Suprapubic skin (tissue), 4 donors: Measurements from ENCODE around the gene ACSL1. TPM values are rescaled to one million over a fixed set of nuclear protein-coding genes. Genes with fewer than 3 reads are reported as not detected.

ENCODE experiments used
- DNase-seq, 2 donors: peaks; one replicate each; pipeline ENCODE4 v3.0.0-alpha.2; 2019; ENCODE audit warnings: low spot score in 2 of 2
- H3K27ac ChIP-seq: fragments of 200-600 bp; sonication (generic); one replicate; pipeline ENCODE4 v1.5.1; 2019
- H3K27me3 ChIP-seq: fragments of 200-600 bp; sonication (generic); one replicate; pipeline ENCODE4 v1.5.1; 2019
- H3K36me3 ChIP-seq: fragments of 200-600 bp; sonication (generic); one replicate; pipeline ENCODE4 v1.5.1; 2019
- H3K4me1 ChIP-seq: fragments of 200-600 bp; sonication (generic); one replicate; pipeline ENCODE4 v1.5.1; 2019
- H3K4me3 ChIP-seq: fragments of 200-600 bp; sonication (generic); one replicate; pipeline ENCODE4 v1.5.1; 2019; ENCODE audit warnings: mild to moderate bottlenecking
- H3K9me3 ChIP-seq: fragments of 200-600 bp; sonication (generic); one replicate; pipeline ENCODE4 v1.5.1; 2019
- EP300 ChIP-seq: sonication (generic); formaldehyde crosslinking; IDR thresholded peaks from one replicate; pipeline ENCODE4 v1.6.1; 2017; ENCODE audit warnings: antibody characterized with exemption
- POLR2A ChIP-seq, 2 donors: fragments of 450-650 bp; IDR thresholded peaks; one replicate each; pipeline ENCODE4 v1.6.1; 2017; ENCODE audit warnings: antibody characterized with exemption in 2 of 2, mild to moderate bottlenecking in 2 of 2, moderate library complexity in 2 of 2
- POLR2AphosphoS5 ChIP-seq, 3 donors: sonication (generic); formaldehyde crosslinking; IDR thresholded peaks; one replicate each; pipeline ENCODE4 v1.6.1; 2017; ENCODE audit warnings: antibody characterized with exemption in 3 of 3
- WGBS: methylation state at CpG from one replicate; pipeline ENCODE4 v1.1.5; 2018; 5-methylcytosine and 5-hydroxymethylcytosine counted together
- total RNA-seq, 4 donors: library from RNA; depleted of rRNA; stranded (reverse); fragments of >200 nt; gene quantifications; one replicate each; pipeline ENCODE4 v1.1.0, GENCODE V29; 2016
- TF ChIP-seq, protein P1 (sequence below), 2 donors: fragments of 200-600 bp in 1 of 2; fragments of 450-650 bp in 1 of 2; sonication (generic) in 1 of 2; IDR thresholded peaks; one replicate each; pipeline ENCODE4 v1.5.1; 2016 to 2019; ENCODE audit warnings: antibody characterized with exemption in 2 of 2, mild to moderate bottlenecking in 1 of 2, moderate library complexity in 1 of 2

Gene ACSL1
- total RNA-seq, 4 donors from 2014 or later: 236 to 420 (median 277) TPM

DNA sequence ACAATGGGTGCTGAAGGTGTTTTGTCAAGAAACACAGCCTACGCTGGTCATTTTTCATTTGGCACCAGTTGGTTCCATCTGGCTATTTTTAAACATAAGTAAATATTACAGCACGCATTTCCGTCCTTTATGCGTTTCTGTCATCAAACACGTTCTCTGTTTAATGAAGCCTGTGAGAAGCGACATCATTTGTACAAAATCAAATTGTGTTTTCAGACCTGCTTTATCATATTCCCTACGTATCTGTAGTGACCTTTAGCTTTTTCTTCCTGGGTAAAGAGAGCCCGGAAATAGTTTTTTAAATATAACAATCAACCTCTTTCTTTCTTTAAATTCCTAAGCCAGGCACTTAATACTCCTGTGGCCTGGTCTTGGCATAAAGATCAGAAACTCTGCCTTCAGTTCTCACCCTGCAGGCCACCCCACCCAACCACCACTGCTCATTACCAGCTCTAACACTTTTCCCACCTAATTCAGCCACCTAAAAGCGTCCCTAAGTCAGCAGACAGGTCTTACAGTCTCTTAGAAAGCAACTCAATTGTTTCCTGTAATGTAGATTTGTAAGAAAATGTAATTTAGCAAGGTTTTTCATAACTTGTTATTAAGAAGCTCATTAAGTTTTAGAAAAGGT is 30.4 kb downstream of the ACSL1 start:
- Histone ChIP-seq H3K4me3 (no peak overlapping the region), H3K9me3 (no peaks in the 10 kb centered on the region), H3K4me1 (peaks cover 21% of the 10 kb centered on the region), H3K27ac (peak overlapping the region; percentile 6), H3K27me3 (no peaks in the 10 kb centered on the region), H3K36me3 (peaks cover 25% of the 10 kb centered on the region)
- DNase-seq: no peak
- TF ChIP-seq EP300 (no peak), POLR2AphosphoS5 (IDR thresholded peaks at IDR 0.05) (no peak), POLR2A (IDR thresholded peaks at IDR 0.05) (no peak)
- TF ChIP-seq, protein P1, sequence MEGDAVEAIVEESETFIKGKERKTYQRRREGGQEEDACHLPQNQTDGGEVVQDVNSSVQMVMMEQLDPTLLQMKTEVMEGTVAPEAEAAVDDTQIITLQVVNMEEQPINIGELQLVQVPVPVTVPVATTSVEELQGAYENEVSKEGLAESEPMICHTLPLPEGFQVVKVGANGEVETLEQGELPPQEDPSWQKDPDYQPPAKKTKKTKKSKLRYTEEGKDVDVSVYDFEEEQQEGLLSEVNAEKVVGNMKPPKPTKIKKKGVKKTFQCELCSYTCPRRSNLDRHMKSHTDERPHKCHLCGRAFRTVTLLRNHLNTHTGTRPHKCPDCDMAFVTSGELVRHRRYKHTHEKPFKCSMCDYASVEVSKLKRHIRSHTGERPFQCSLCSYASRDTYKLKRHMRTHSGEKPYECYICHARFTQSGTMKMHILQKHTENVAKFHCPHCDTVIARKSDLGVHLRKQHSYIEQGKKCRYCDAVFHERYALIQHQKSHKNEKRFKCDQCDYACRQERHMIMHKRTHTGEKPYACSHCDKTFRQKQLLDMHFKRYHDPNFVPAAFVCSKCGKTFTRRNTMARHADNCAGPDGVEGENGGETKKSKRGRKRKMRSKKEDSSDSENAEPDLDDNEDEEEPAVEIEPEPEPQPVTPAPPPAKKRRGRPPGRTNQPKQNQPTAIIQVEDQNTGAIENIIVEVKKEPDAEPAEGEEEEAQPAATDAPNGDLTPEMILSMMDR (IDR thresholded peaks at IDR 0.05): no peak
- whole genome bisulfite sequencing: 84% methylated on average over 9 of the region's 9 CpGs

- no peaks in the 10 kb centered on the region for H3K9me3 ChIP-seq
- no peak for DNase-seq
- 85% methylated on average over 5 of the region's 5 CpGs for WGBS
- TF ChIP-seq POLR2A (IDR thresholded peaks at IDR 0.05) (no peak), POLR2AphosphoS5 (IDR thresholded peaks at IDR 0.05) (no peak), EP300 (no peak)
- TF ChIP-seq, protein P1 (IDR thresholded peaks at IDR 0.05): no peak
- H3K27me3 ChIP-seq: no peaks in the 10 kb centered on the region
- peaks cover 16% of the 10 kb centered on the region for H3K4me1 ChIP-seq
- H3K4me3 ChIP-seq: no peak overlapping the region
- H3K27ac ChIP-seq: no peak overlapping the region
- H3K36me3 ChIP-seq: peaks cover 26% of the 10 kb centered on the region
These were observed 31.3 kb downstream of the ACSL1 start for GRCh38 chr4:184794470-184794869.

- Histone ChIP-seq H3K4me3 (no peak overlapping the region), H3K27me3 (no peaks in the 10 kb centered on the region), H3K9me3 (no peaks in the 10 kb centered on the region), H3K36me3 (peaks cover 28% of the 10 kb centered on the region), H3K4me1 (peaks cover 16% of the 10 kb centered on the region), H3K27ac (no peak overlapping the region)
- no peak for TF ChIP-seq EP300
- TF ChIP-seq, protein P1 (IDR thresholded peaks at IDR 0.05): no peak
- TF ChIP-seq POLR2AphosphoS5 (IDR thresholded peaks at IDR 0.05): no peak
- no peak for TF ChIP-seq POLR2A (IDR thresholded peaks at IDR 0.05)
- DNase-seq: no peak
- 84% methylated on average over 9 of the region's 9 CpGs for WGBS
These were observed 31.9 kb downstream of the ACSL1 start for GRCh38 chr4:184793735-184794355.

DNA sequence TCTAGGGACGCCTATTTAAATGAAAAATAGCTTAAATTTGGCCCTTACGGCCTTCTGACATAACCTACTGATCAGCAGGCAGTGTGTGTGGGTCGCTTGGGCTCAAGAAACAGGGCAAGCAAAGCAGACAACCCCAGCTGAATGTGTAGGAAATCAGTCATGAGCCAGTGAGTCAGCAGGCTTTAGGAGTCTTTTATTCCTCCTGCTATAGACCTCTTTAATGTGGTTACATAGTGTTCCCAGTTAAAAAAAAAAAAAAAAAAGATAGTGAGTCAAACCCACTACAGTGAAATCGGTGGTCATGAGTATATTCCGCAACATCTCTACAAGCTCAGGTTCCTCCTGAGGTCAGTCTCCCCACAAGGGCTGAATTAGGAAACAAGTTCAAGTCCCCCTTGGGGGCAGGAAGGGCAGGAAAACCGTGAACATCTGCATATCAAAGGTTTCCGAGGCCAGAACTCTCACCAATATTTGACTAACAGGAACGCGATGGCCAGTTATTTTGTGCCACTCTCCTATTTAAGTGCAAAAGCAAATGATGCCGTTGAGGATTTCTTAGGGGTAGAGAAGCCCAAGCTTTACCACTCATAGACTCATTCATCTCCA is 32.7 kb downstream of the ACSL1 start:
- Histone ChIP-seq H3K9me3 (no peaks in the 10 kb centered on the region), H3K36me3 (peaks cover 30% of the 10 kb centered on the region), H3K27me3 (no peaks in the 10 kb centered on the region), H3K4me3 (no peak overlapping the region), H3K27ac (peak overlapping the region; percentile 10), H3K4me1 (peaks cover 16% of the 10 kb centered on the region)
- DNase-seq: no peak
- WGBS: 71% methylated on average over 10 of the region's 10 CpGs
- TF ChIP-seq, protein P1 (IDR thresholded peaks at IDR 0.05): no peak
- no peak for TF ChIP-seq POLR2AphosphoS5 (IDR thresholded peaks at IDR 0.05)

DNA sequence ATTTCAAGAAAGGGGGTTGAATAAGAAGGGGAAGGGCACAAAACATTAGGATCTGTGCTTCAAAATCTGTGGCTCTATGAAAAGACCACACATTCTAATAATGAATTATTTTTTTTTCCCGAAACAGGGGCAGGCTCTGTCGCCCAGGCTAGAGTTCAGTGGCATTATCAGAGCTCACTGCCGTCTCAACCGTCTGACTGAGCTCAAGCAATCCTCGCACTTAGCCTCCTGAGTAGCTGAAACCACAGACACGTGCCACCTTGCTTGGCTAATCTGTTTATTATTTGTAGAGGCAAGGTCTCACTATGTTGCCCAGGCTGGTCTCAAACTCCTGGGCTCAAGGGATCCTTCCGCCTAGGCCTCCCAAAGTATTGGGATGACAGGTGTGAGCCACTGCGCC is 33.4 kb downstream of the ACSL1 start:
- Histone ChIP-seq H3K4me3 (no peak overlapping the region), H3K36me3 (peaks cover 31% of the 10 kb centered on the region), H3K27ac (no peak overlapping the region), H3K9me3 (no peaks in the 10 kb centered on the region), H3K4me1 (peaks cover 16% of the 10 kb centered on the region), H3K27me3 (no peaks in the 10 kb centered on the region)
- no peak for TF ChIP-seq POLR2A (IDR thresholded peaks at IDR 0.05)
- TF ChIP-seq, protein P1 (IDR thresholded peaks at IDR 0.05): no peak
- no peak for TF ChIP-seq POLR2AphosphoS5 (IDR thresholded peaks at IDR 0.05)
- TF ChIP-seq EP300: no peak
- no peak for DNase-seq
- WGBS: 93% methylated on average over 8 of the region's 8 CpGs
